ENCODE results near the gene PAPSS2. TPM values are rescaled to one million over a fixed set of nuclear protein-coding genes. Genes with fewer than 3 reads are reported as not detected.

PAPSS2 gene
- total RNA-seq, 1 donor from 2014 or later = 4.7 TPM

DNA sequence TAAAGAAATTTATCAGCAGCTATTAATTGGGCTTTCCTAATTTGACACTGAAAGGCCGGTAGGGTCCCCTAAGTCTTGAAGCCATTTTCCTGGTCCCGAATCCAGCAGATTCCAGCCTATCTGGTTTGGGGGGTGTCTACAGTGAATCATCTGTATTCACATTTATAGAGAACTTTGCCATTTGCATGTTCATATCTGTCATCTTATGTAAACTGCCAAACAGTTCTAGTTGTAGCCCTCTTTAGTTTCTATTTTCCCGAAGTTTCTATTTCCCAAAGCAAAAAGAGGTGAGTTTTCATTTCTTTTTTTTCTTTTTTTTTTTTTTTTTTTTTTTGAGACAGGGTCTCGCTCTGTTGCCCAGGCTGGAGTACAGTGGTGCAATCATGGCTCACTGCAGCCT is 47.6 kb downstream of the PAPSS2 start:
- Mint-ChIP-seq H3K4me3 (ENCODE audit: unreplicated experiment) (no peak overlapping the region), H3K27ac (ENCODE audit: unreplicated experiment) (no peak overlapping the region), H3K36me3 (ENCODE audit: unreplicated experiment) (no peaks in the 10 kb centered on the region), H3K9me3 (ENCODE audit: unreplicated experiment) (peaks cover 6% of the 10 kb centered on the region), H3K27me3 (ENCODE audit: unreplicated experiment) (peaks cover 3% of the 10 kb centered on the region), H3K4me1 (ENCODE audit: low read depth, unreplicated experiment) (peaks cover 14% of the 10 kb centered on the region)
- no peak for TF ChIP-seq CTCF (IDR thresholded peaks at IDR 0.05; ENCODE audit: partially characterized antibody, unreplicated experiment)
- DNase-seq = no peak

GRCh38 chr10:87712913-87713616 is 53.4 kb downstream of the PAPSS2 start:
- Mint-ChIP-seq H3K27me3 (ENCODE audit: unreplicated experiment) (peaks cover 1% of the 10 kb centered on the region), H3K9me3 (ENCODE audit: unreplicated experiment) (peaks cover 6% of the 10 kb centered on the region), H3K27ac (ENCODE audit: unreplicated experiment) (peak overlapping the region; percentile 34), H3K4me1 (ENCODE audit: low read depth, unreplicated experiment) (peaks cover 27% of the 10 kb centered on the region), H3K4me3 (ENCODE audit: unreplicated experiment) (no peak overlapping the region), H3K36me3 (ENCODE audit: unreplicated experiment) (no peaks in the 10 kb centered on the region)
- no peak for TF ChIP-seq CTCF (IDR thresholded peaks at IDR 0.05; ENCODE audit: partially characterized antibody, unreplicated experiment)
- DNase-seq = no peak

DNA sequence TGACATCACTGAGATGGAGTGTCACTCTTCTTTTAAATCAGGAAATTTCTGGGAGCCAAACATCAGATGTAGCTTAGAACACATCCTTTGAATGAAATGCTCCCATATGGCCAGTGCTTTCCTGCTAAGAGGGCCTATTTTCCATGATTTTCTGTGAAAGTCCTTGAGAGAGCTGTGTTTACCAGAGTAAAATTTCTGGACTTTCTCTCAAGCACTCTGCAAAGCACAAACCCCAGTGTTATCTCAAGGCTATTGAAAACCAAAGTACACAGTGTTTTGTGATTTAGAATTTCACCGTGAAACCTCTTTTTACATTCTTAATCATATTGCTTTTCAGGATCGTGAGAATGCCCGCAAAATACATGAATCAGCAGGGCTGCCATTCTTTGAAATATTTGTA is 54.0 kb downstream of the PAPSS2 start:
- H3K4me3 Mint-ChIP-seq (ENCODE audit: unreplicated experiment) = no peak overlapping the region
- peaks cover 27% of the 10 kb centered on the region for H3K4me1 Mint-ChIP-seq (ENCODE audit: low read depth, unreplicated experiment)
- H3K36me3 Mint-ChIP-seq (ENCODE audit: unreplicated experiment) = no peaks in the 10 kb centered on the region
- peaks cover 6% of the 10 kb centered on the region for H3K9me3 Mint-ChIP-seq (ENCODE audit: unreplicated experiment)
- no peak for DNase-seq
- peaks cover 1% of the 10 kb centered on the region for H3K27me3 Mint-ChIP-seq (ENCODE audit: unreplicated experiment)
- no peak for TF ChIP-seq CTCF (IDR thresholded peaks at IDR 0.05; ENCODE audit: partially characterized antibody, unreplicated experiment)
- no peak overlapping the region for H3K27ac Mint-ChIP-seq (ENCODE audit: unreplicated experiment)

DNA sequence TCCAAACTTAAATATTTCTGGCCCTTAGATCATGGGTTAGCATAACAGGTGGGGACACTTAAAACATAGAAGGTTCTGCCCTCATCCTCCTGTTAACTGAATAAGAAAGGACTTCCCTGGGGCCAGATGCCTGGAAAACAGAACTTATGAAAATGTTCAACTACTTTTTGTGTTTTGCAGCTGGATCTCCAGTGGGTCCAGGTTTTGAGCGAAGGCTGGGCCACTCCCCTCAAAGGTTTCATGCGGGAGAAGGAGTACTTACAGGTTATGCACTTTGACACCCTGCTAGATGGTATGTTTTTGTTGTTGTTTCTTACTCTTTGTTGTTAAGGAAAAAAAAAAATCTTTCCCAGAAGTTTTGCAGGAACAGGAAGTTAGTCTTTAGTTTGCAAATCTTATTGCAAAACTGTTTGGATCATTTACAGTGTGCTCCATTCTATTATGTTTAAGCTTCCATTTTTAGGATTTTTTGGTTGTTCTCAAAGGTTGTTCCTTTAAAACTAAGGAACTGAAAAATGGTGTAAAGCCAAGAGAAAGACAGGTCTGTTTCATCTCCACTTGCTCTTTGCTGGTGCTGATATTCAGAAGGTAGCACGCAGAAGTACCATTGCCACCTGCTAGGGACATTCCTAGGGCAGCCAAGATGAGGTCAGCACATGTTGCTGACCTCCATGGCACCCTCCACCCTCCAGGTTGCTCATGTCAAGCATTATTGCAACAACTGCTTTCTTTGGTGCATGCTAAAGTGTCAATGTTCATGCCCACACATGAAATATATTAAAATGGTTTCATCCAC is 56.1 kb downstream of the PAPSS2 start:
- H3K4me1 Mint-ChIP-seq (ENCODE audit: low read depth, unreplicated experiment) = peaks cover 23% of the 10 kb centered on the region
- no peak for DNase-seq
- no peak overlapping the region for H3K4me3 Mint-ChIP-seq (ENCODE audit: unreplicated experiment)
- H3K36me3 Mint-ChIP-seq (ENCODE audit: unreplicated experiment) = no peaks in the 10 kb centered on the region
- H3K27ac Mint-ChIP-seq (ENCODE audit: unreplicated experiment) = no peak overlapping the region
- peaks cover 1% of the 10 kb centered on the region for H3K27me3 Mint-ChIP-seq (ENCODE audit: unreplicated experiment)
- H3K9me3 Mint-ChIP-seq (ENCODE audit: unreplicated experiment) = peaks cover 2% of the 10 kb centered on the region
- TF ChIP-seq CTCF (IDR thresholded peaks at IDR 0.05; ENCODE audit: partially characterized antibody, unreplicated experiment) = no peak

DNA sequence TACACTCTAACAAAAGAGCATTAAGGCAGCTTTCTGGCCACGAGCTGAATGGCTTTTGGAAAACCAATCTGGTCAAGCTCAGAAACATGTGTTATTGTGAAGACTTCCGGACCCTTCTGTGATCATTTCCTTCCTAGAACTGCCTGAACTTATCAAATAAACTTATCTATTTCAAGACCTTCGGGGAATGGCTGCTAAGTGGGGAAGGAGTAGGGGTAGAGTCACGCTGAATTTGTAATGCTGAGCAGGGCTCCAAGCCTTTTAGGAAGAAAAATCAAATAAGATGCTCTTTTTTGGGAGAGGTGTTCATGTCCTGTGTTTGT is 56.6 kb downstream of the PAPSS2 start:
- Mint-ChIP-seq H3K4me3 (ENCODE audit: unreplicated experiment) (no peak overlapping the region), H3K36me3 (ENCODE audit: unreplicated experiment) (no peaks in the 10 kb centered on the region), H3K27me3 (ENCODE audit: unreplicated experiment) (peaks cover 1% of the 10 kb centered on the region), H3K4me1 (ENCODE audit: low read depth, unreplicated experiment) (peaks cover 22% of the 10 kb centered on the region), H3K9me3 (ENCODE audit: unreplicated experiment) (peaks cover 2% of the 10 kb centered on the region), H3K27ac (ENCODE audit: unreplicated experiment) (no peak overlapping the region)
- no peak for TF ChIP-seq CTCF (IDR thresholded peaks at IDR 0.05; ENCODE audit: partially characterized antibody, unreplicated experiment)
- no peak for DNase-seq
